ENCODE measurements around the gene STX19. TPM values are rescaled to one million over a fixed set of nuclear protein-coding genes. Genes with fewer than 3 reads are reported as not detected.
A peak's percentile ranks its signal among the peaks of the same experiment; 100 is the strongest.

Gene STX19
- total and polyA plus RNA-seq, 2 of the 13 experiments (the other 11 are each of a cell fraction or from before 2014, with no cell fraction given): not detected

DNA sequence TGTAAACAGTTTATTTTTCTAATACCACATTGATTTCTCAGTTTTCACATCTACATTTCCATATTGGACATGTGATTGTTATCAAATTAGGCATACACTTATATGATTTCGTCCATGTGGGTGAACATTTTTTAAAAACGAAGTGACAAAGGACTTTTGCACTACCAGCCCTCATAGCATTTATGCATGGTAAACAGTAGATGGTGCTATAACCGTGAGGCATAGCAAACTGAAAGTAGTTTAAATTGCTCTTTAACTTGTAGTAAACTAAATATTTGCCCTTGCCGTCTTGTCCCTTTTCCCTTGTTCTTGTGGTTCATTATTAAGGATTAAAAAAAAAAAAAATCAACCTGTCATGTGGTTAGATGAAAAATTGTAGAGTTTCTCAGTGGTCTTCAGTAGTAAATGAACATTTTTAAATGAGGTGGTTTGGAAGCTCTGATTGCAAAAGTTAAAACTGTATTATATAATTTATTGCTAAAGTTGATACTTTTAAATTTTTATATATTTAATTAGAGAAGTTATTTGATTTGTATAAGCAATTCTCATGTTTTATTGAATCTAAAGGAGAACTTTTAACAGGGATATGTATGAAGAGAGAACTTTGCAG lies 24.0 kb downstream of the STX19 start (continued):
- TF ChIP-seq, protein P1, sequence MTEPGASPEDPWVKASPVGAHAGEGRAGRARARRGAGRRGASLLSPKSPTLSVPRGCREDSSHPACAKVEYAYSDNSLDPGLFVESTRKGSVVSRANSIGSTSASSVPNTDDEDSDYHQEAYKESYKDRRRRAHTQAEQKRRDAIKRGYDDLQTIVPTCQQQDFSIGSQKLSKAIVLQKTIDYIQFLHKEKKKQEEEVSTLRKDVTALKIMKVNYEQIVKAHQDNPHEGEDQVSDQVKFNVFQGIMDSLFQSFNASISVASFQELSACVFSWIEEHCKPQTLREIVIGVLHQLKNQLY (CRISPR knock-in tag; IDR thresholded peaks at IDR 0.05): no peak
- TF ChIP-seq RXRA (CRISPR knock-in tag; IDR thresholded peaks at IDR 0.05): no peak
- TF ChIP-seq, protein P2, sequence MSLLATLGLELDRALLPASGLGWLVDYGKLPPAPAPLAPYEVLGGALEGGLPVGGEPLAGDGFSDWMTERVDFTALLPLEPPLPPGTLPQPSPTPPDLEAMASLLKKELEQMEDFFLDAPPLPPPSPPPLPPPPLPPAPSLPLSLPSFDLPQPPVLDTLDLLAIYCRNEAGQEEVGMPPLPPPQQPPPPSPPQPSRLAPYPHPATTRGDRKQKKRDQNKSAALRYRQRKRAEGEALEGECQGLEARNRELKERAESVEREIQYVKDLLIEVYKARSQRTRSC (CRISPR knock-in tag; IDR thresholded peaks at IDR 0.05; ENCODE audit: low read depth): no peak
- TF ChIP-seq JDP2 (CRISPR knock-in tag; IDR thresholded peaks at IDR 0.05; ENCODE audit: borderline replicate concordance): no peak
- TF ChIP-seq HNRNPH1 (optimal IDR thresholded peaks at IDR 0.05; ENCODE audit: low read depth, low read length): no peak
- TF ChIP-seq CENPT (CRISPR knock-in tag; IDR thresholded peaks at IDR 0.05; ENCODE audit: low read depth): no peak
- TF ChIP-seq KMT2B (CRISPR knock-in tag; IDR thresholded peaks at IDR 0.05): 0 out of 2 replicates have a peak, but pooled peaks have one; percentile 37
- TF ChIP-seq ZNF557 (CRISPR knock-in tag; IDR thresholded peaks at IDR 0.05): no peak
- TF ChIP-seq IRF2 (CRISPR knock-in tag; IDR thresholded peaks at IDR 0.05): 0 out of 2 replicates have a peak, but pooled peaks have one; percentile 46
- TF ChIP-seq SMC3 (IDR thresholded peaks at IDR 0.05; ENCODE audit: low read length): peak; percentile 67
- TF ChIP-seq U2AF2 (IDR thresholded peaks at IDR 0.05; ENCODE audit: low read depth, low read length): no peak
- 0 out of 2 replicates have a peak, but pooled peaks have one; percentile 13 for TF ChIP-seq FOXA3 (CRISPR knock-in tag; IDR thresholded peaks at IDR 0.05)
- TF ChIP-seq FIP1L1 (IDR thresholded peaks at IDR 0.05; ENCODE audit: borderline replicate concordance, insufficient read depth, low read depth, low read length): no peak
- TF ChIP-seq, protein P3, sequence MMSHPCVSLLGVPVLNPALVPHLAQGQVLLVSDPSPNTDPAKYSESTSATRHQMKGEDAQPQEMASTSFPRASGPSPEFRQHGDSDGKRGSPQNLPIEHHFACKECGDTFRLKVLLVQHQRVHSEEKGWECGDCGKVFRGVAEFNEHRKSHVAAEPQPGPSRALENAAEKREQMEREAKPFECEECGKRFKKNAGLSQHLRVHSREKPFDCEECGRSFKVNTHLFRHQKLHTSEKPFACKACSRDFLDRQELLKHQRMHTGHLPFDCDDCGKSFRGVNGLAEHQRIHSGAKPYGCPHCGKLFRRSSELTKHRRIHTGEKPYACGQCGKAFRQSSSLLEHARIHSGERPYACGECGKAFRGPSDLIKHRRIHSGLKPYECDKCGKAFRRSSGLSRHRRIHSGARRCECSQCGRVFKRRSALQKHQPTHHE (CRISPR knock-in tag; IDR thresholded peaks at IDR 0.05; ENCODE audit: borderline replicate concordance): no peak
- TF ChIP-seq ZBTB7A (CRISPR knock-in tag; IDR thresholded peaks at IDR 0.05): no peak
- TF ChIP-seq, protein P4, sequence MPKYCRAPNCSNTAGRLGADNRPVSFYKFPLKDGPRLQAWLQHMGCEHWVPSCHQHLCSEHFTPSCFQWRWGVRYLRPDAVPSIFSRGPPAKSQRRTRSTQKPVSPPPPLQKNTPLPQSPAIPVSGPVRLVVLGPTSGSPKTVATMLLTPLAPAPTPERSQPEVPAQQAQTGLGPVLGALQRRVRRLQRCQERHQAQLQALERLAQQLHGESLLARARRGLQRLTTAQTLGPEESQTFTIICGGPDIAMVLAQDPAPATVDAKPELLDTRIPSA (CRISPR knock-in tag; IDR thresholded peaks at IDR 0.05; ENCODE audit: borderline replicate concordance): no peak
- TF ChIP-seq SP4 (CRISPR knock-in tag; IDR thresholded peaks at IDR 0.05): no peak
- TF ChIP-seq, protein P5, sequence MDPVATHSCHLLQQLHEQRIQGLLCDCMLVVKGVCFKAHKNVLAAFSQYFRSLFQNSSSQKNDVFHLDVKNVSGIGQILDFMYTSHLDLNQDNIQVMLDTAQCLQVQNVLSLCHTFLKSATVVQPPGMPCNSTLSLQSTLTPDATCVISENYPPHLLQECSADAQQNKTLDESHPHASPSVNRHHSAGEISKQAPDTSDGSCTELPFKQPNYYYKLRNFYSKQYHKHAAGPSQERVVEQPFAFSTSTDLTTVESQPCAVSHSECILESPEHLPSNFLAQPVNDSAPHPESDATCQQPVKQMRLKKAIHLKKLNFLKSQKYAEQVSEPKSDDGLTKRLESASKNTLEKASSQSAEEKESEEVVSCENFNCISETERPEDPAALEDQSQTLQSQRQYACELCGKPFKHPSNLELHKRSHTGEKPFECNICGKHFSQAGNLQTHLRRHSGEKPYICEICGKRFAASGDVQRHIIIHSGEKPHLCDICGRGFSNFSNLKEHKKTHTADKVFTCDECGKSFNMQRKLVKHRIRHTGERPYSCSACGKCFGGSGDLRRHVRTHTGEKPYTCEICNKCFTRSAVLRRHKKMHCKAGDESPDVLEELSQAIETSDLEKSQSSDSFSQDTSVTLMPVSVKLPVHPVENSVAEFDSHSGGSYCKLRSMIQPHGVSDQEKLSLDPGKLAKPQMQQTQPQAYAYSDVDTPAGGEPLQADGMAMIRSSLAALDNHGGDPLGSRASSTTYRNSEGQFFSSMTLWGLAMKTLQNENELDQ (CRISPR knock-in tag; IDR thresholded peaks at IDR 0.05; ENCODE audit: borderline replicate concordance): no peak
- TF ChIP-seq ZNF550 (CRISPR knock-in tag; IDR thresholded peaks at IDR 0.05; ENCODE audit: borderline replicate concordance): no peak
- no peak for TF ChIP-seq IRX3 (CRISPR knock-in tag; IDR thresholded peaks at IDR 0.05; ENCODE audit: borderline replicate concordance, low read depth)
- no peak for TF ChIP-seq ASH2L (IDR thresholded peaks at IDR 0.05; ENCODE audit: insufficient read length, low read depth, low read length)
- TF ChIP-seq, protein P6, sequence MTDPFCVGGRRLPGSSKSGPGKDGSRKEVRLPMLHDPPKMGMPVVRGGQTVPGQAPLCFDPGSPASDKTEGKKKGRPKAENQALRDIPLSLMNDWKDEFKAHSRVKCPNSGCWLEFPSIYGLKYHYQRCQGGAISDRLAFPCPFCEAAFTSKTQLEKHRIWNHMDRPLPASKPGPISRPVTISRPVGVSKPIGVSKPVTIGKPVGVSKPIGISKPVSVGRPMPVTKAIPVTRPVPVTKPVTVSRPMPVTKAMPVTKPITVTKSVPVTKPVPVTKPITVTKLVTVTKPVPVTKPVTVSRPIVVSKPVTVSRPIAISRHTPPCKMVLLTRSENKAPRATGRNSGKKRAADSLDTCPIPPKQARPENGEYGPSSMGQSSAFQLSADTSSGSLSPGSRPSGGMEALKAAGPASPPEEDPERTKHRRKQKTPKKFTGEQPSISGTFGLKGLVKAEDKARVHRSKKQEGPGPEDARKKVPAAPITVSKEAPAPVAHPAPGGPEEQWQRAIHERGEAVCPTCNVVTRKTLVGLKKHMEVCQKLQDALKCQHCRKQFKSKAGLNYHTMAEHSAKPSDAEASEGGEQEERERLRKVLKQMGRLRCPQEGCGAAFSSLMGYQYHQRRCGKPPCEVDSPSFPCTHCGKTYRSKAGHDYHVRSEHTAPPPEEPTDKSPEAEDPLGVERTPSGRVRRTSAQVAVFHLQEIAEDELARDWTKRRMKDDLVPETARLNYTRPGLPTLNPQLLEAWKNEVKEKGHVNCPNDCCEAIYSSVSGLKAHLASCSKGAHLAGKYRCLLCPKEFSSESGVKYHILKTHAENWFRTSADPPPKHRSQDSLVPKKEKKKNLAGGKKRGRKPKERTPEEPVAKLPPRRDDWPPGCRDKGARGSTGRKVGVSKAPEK (CRISPR knock-in tag; IDR thresholded peaks at IDR 0.05; ENCODE audit: borderline replicate concordance): no peak
